CD8-positive, alpha-beta memory T cell (primary cell): ENCODE results near the gene GRM4. TPM values are rescaled to one million over a fixed set of nuclear protein-coding genes. Genes with fewer than 3 reads are reported as not detected.
A peak's percentile ranks its signal among the peaks of the same experiment; 100 is the strongest.
"Not testable (repeated sequence)": the region's sequence is repeated elsewhere in the genome, so short reads cannot be mapped to it uniquely, and the experiment has no call there.

ENCODE experiments used
- CTCF ChIA-PET: fragments of 350-600 bp; sonication (Branson Sonifier 250); formaldehyde crosslinking; loops from one replicate; lab custom pipeline; 2021; ENCODE audit warnings: antibody characterized with exemption; lab: Charles Lee
- POLR2A ChIA-PET: fragments of 350-600 bp; sonication (Branson Sonifier 250); formaldehyde crosslinking; loops from one replicate; lab custom pipeline; 2021; ENCODE audit warnings: antibody characterized with exemption; lab: Charles Lee
- DNase-seq, 5 donors: peaks; one replicate each; pipeline versions ENCODE4 v3.0.0 to v3.0.0-alpha.2; 2020 to 2022; ENCODE audit warnings: mixed read lengths in 1 of 5
- H3K27ac ChIP-seq: one replicate; pipeline ENCODE4 v1.7.0; 2013; ENCODE audit warnings: low read depth, mild to moderate bottlenecking, low read length, moderate library complexity
- H3K27me3 ChIP-seq: 2 replicates; pipeline ENCODE4 v1.7.0; 2013; ENCODE audit warnings: low read length, mild to moderate bottlenecking; ENCODE audit not compliant: insufficient read depth, poor library complexity, severe bottlenecking
- H3K36me3 ChIP-seq: 2 replicates; pipeline ENCODE4 v1.7.0; 2013; ENCODE audit warnings: mild to moderate bottlenecking, low read length, moderate library complexity; ENCODE audit not compliant: insufficient read depth
- H3K4me1 ChIP-seq: 2 replicates; pipeline ENCODE4 v1.7.0; 2013; ENCODE audit warnings: mild to moderate bottlenecking, low read length, moderate library complexity; ENCODE audit not compliant: insufficient read depth
- H3K4me3 ChIP-seq: 2 replicates; pipeline ENCODE4 v1.7.0; 2013; ENCODE audit warnings: mild to moderate bottlenecking, low read length
- H3K9me3 ChIP-seq: 2 replicates; pipeline ENCODE4 v1.7.0; 2013; ENCODE audit warnings: mild to moderate bottlenecking, low read length
- H3K27ac Mint-ChIP-seq, 8 donors: one replicate each; pipeline ENCODE4 v1.8.0; 2020 to 2021; ENCODE audit warnings: mixed read lengths in 8 of 8, mild to moderate bottlenecking in 6 of 8, inconsistent platforms in 3 of 8, moderate library complexity in 3 of 8
- H3K27me3 Mint-ChIP-seq, 2 donors: one replicate each; pipeline ENCODE4 v1.8.0; 2020 to 2021; ENCODE audit warnings: mixed read lengths in 2 of 2, mild to moderate bottlenecking in 1 of 2, moderate library complexity in 1 of 2
- H3K36me3 Mint-ChIP-seq, 3 donors: one replicate each; pipeline ENCODE4 v1.8.0; 2020 to 2021; ENCODE audit warnings: mixed read lengths in 3 of 3, inconsistent platforms in 1 of 3, mild to moderate bottlenecking in 1 of 3
- H3K4me1 Mint-ChIP-seq, 3 donors: one replicate each; pipeline ENCODE4 v1.8.0; 2020 to 2021; ENCODE audit warnings: mixed read lengths in 3 of 3, inconsistent platforms in 1 of 3, mild to moderate bottlenecking in 1 of 3
- H3K4me3 Mint-ChIP-seq, 7 donors: one replicate each; pipeline ENCODE4 v1.8.0; 2020 to 2021; ENCODE audit warnings: mixed read lengths in 7 of 7, mild to moderate bottlenecking in 6 of 7, moderate library complexity in 4 of 7, inconsistent platforms in 2 of 7
- H3K9me3 Mint-ChIP-seq, 5 donors: one replicate each; pipeline ENCODE4 v1.8.0; 2020 to 2022; ENCODE audit warnings: mixed read lengths in 5 of 5, mild to moderate bottlenecking in 3 of 5, moderate library complexity in 2 of 5, inconsistent platforms in 1 of 5
- polyA plus RNA-seq: library from polyadenylated mRNA; unstranded; fragments of 300-500 nt; fragmentation: Illumina TruSeq; gene quantifications from one replicate; pipeline ENCODE4 v1.2.3, GENCODE V29; 2021
- total RNA-seq, 2 experiments: library from RNA; stranded (reverse); gene quantifications; one replicate each; pipeline ENCODE4 v1.2.3, GENCODE V29; 2021

GRM4 gene
- total RNA-seq (not detected), polyA plus RNA-seq (0.03 TPM)

- H3K4me1 Mint-ChIP-seq, result peaks cover 4 to 20% (median 10%) of the 10 kb centered on the region in 3 donors
- H3K9me3 Mint-ChIP-seq, result no peaks in the 10 kb centered on the region
- DNase-seq, result peak in 1 of 5 donors; percentile 41
- Histone ChIP-seq H3K27ac (no peak within 1 kb of the TSS), H3K4me1 (peaks cover 24% of the 10 kb centered on the region), H3K36me3 (no peaks in the 10 kb centered on the region), H3K27me3 (peaks cover 47% of the 10 kb centered on the region), H3K9me3 (no peaks in the 10 kb centered on the region), H3K4me3 (peak within 1 kb of the TSS; percentile 34)
- no peaks in the 10 kb centered on the region for H3K36me3 Mint-ChIP-seq
- peak within 1 kb of the TSS in 1 of 8 donors; percentile 33 for H3K27ac Mint-ChIP-seq
- H3K4me3 Mint-ChIP-seq, result peak within 1 kb of the TSS; percentile 47 to 90 (median 75)
- POLR2A ChIA-PET, result interaction anchor here (0.6 kb wide), 1 partner anchor 88 kb away, joined by 3 read pairs; no protein-coding TSS in a partner anchor
- CTCF ChIA-PET, result interaction anchor here (0.7 to 1.5 kb wide), 8 partner anchors 8 to 664 kb away, joined by 3 to 8 read pairs (median 3); no protein-coding TSS in a partner anchor
- H3K27me3 Mint-ChIP-seq, result peaks cover 42 to 60% of the 10 kb centered on the region in 2 donors
Measured at GRCh38 chr6:34146021-34146782, at the start of gene GRM4. Gene GRM4, minus strand, starts transcription at chr6:34146087. Its CDS starts 12,591 bp downstream, at chr6:34133496.

GRCh38 chr6:34194772-34195171 lies 48.9 kb upstream of the GRM4 start:
- Histone ChIP-seq H3K4me1 (peaks cover 12% of the 10 kb centered on the region), H3K27me3 (no peaks in the 10 kb centered on the region), H3K4me3 (no peak overlapping the region), H3K27ac (no peak overlapping the region), H3K9me3 (no peaks in the 10 kb centered on the region), H3K36me3 (no peaks in the 10 kb centered on the region)
- peaks cover 0 to 2% of the 10 kb centered on the region in 2 donors for H3K27me3 Mint-ChIP-seq
- H3K9me3 Mint-ChIP-seq, result no peaks in the 10 kb centered on the region
- H3K4me3 Mint-ChIP-seq, result peak overlapping the region in 1 of 7 donors; percentile 56
- peak overlapping the region in 1 of 8 donors; percentile 51 for H3K27ac Mint-ChIP-seq
- H3K4me1 Mint-ChIP-seq, result peaks cover 5 to 14% (median 5%) of the 10 kb centered on the region in 3 donors
- H3K36me3 Mint-ChIP-seq, result no peaks in the 10 kb centered on the region
- ChIA-PET CTCF (interaction anchor here (1.2 to 3.3 kb wide), 4 partner anchors 11 to 415 kb away, joined by 3 to 40 read pairs (median 10); partner anchors contain the start of gene SMIM29), POLR2A (no interaction called here)
- DNase-seq, result no peak

- Mint-ChIP-seq H3K36me3 (no peaks in the 10 kb centered on the region), H3K4me3 (no peak overlapping the region), H3K27ac (peak overlapping the region in 1 of 8 donors; percentile 47), H3K4me1 (peaks cover 0 to 4% (median 1%) of the 10 kb centered on the region in 3 donors), H3K9me3 (no peaks in the 10 kb centered on the region), H3K27me3 (peaks cover 0 to 2% of the 10 kb centered on the region in 2 donors)
- Histone ChIP-seq H3K4me1 (peaks cover 9% of the 10 kb centered on the region), H3K36me3 (no peaks in the 10 kb centered on the region), H3K27me3 (no peaks in the 10 kb centered on the region), H3K4me3 (no peak overlapping the region), H3K9me3 (no peaks in the 10 kb centered on the region), H3K27ac (no peak overlapping the region)
- ChIA-PET CTCF (interaction anchor here (0.6 to 4.0 kb wide), 7 partner anchors 8 to 419 kb away, joined by 3 to 22 read pairs (median 6); no protein-coding TSS in a partner anchor), POLR2A (no interaction called here)
- no peak for DNase-seq
Measured at GRCh38 chr6:34190504-34191122, 44.7 kb upstream of the GRM4 start.

- no peaks in the 10 kb centered on the region for H3K27me3 ChIP-seq
- H3K27me3 Mint-ChIP-seq, result no peaks in the 10 kb centered on the region
- no peaks in the 10 kb centered on the region for H3K36me3 Mint-ChIP-seq
- H3K9me3 Mint-ChIP-seq, result no peaks in the 10 kb centered on the region
- peaks cover 0 to 4% (median 0%) of the 10 kb centered on the region in 3 donors for H3K4me1 Mint-ChIP-seq
- H3K27ac Mint-ChIP-seq, result no peak overlapping the region
- POLR2A ChIA-PET, result no interaction called here
- H3K4me3 Mint-ChIP-seq, result no peak overlapping the region
- peaks cover 9% of the 10 kb centered on the region for H3K4me1 ChIP-seq
- no peak overlapping the region for H3K27ac ChIP-seq
- CTCF ChIA-PET, result interaction anchor here (0.6 to 4.0 kb wide), 6 partner anchors 9 to 420 kb away, joined by 3 to 22 read pairs (median 6); no protein-coding TSS in a partner anchor
- peak in 2 of 5 donors; percentile 5 to 49 for DNase-seq
- no peak overlapping the region for H3K4me3 ChIP-seq
- no peaks in the 10 kb centered on the region for H3K36me3 ChIP-seq
- no peaks in the 10 kb centered on the region for H3K9me3 ChIP-seq
Measured at GRCh38 chr6:34189806-34190503, 44.1 kb upstream of the GRM4 start.

- Mint-ChIP-seq H3K9me3 (peaks cover 0 to 12% (median 11%) of the 10 kb centered on the region in 5 donors), H3K4me1 (peaks cover 22 to 28% (median 27%) of the 10 kb centered on the region in 3 donors), H3K27ac (peak overlapping the region in 1 of 8 donors; percentile 93)
- H3K27ac ChIP-seq, POLR2A ChIA-PET, H3K27me3 Mint-ChIP-seq, H3K36me3 Mint-ChIP-seq, H3K36me3 ChIP-seq, H3K9me3 ChIP-seq, H3K27me3 ChIP-seq, DNase-seq, H3K4me3 Mint-ChIP-seq, H3K4me3 ChIP-seq: not testable (repeated sequence)
- CTCF ChIA-PET, result interaction anchor here (1.0 to 3.0 kb wide), 2 partner anchors 11 to 21 kb away, joined by 3 to 18 read pairs; no protein-coding TSS in a partner anchor
- peaks cover 24% of the 10 kb centered on the region for H3K4me1 ChIP-seq
Measured at GRCh38 chr6:34184726-34185125, 38.8 kb upstream of the GRM4 start.

- peak overlapping the region; percentile 41 to 77 (median 54) for H3K4me3 Mint-ChIP-seq
- DNase-seq, result peak; percentile 55 to 89 (median 80)
- POLR2A ChIA-PET, result interaction anchor here (0.6 to 1.0 kb wide), 8 partner anchors 13 to 1068 kb away, joined by 3 to 4 read pairs (median 3); partner anchors contain the start of genes HMGA1, ILRUN and TAF11
- no peaks in the 10 kb centered on the region for H3K27me3 ChIP-seq
- peak overlapping the region; percentile 66 to 93 (median 86) for H3K27ac Mint-ChIP-seq
- H3K27ac ChIP-seq, result no peak overlapping the region
- H3K9me3 ChIP-seq, result no peaks in the 10 kb centered on the region
- peaks cover 0 to 5% (median 0%) of the 10 kb centered on the region in 3 donors for H3K36me3 Mint-ChIP-seq
- H3K4me1 Mint-ChIP-seq, result peaks cover 22 to 30% (median 28%) of the 10 kb centered on the region in 3 donors
- H3K9me3 Mint-ChIP-seq, result peaks cover 0 to 12% (median 11%) of the 10 kb centered on the region in 5 donors
- H3K4me1 ChIP-seq, result peaks cover 24% of the 10 kb centered on the region
- H3K4me3 ChIP-seq, result peak overlapping the region; percentile 29
- H3K27me3 Mint-ChIP-seq, result peaks cover 0 to 3% of the 10 kb centered on the region in 2 donors
- CTCF ChIA-PET, result interaction anchor here (0.7 to 3.0 kb wide), 5 partner anchors 9 to 232 kb away, joined by 3 to 18 read pairs (median 6); partner anchors contain the start of gene HMGA1
- no peaks in the 10 kb centered on the region for H3K36me3 ChIP-seq
Measured at GRCh38 chr6:34182751-34183531, 37.1 kb upstream of the GRM4 start.
